HepG2 (cell line): ENCODE measurements around the gene MYO19. TPM values are rescaled to one million over a fixed set of nuclear protein-coding genes. Genes with fewer than 3 reads are reported as not detected.

ENCODE experiments used
- ATF5 ChIP-seq: sonication (generic); formaldehyde crosslinking; IDR thresholded peaks from 2 replicates; pipeline ENCODE4 v1.4.0; 2020; ENCODE audit warnings: mild to moderate bottlenecking, low read depth, missing genetic modification reagents
- GABPA ChIP-seq, 2 experiments: IDR thresholded peaks; 2 replicates each; pipeline ENCODE4 v1.6.1; 2011 to 2016; ENCODE audit warnings: low read depth in 2 of 2, low read length in 1 of 2, missing biosample characterization in 1 of 2, missing genetic modification characterization in 1 of 2
- HDAC6 ChIP-seq: fragments of 200-600 bp; sonication (generic); IDR thresholded peaks from 2 replicates; pipeline ENCODE4 v1.7.0; 2017; ENCODE audit warnings: mild to moderate bottlenecking, antibody characterized with exemption, low read length, low read depth
- HES4 ChIP-seq: sonication (generic); formaldehyde crosslinking; IDR thresholded peaks from 2 replicates; pipeline ENCODE4 v1.9.0; 2021; ENCODE audit warnings: mild to moderate bottlenecking, missing genetic modification reagents, borderline replicate concordance
- HOXA5 ChIP-seq: sonication (generic); formaldehyde crosslinking; IDR thresholded peaks from 2 replicates; pipeline ENCODE4 v1.4.0; 2020; ENCODE audit warnings: missing genetic modification reagents
- JUN ChIP-seq: sonication (generic); formaldehyde crosslinking; IDR thresholded peaks from 2 replicates; pipeline ENCODE4 v1.4.0; 2020; ENCODE audit warnings: mild to moderate bottlenecking, missing genetic modification reagents
- KDM4B ChIP-seq: sonication (generic); formaldehyde crosslinking; IDR thresholded peaks from 2 replicates; pipeline ENCODE4 v1.4.0; 2020; ENCODE audit warnings: missing genetic modification reagents
- KMT2A ChIP-seq: sonication (generic); formaldehyde crosslinking; IDR thresholded peaks from 2 replicates; pipeline ENCODE4 v1.4.0; 2020; ENCODE audit warnings: missing genetic modification reagents
- NFYB ChIP-seq: sonication (generic); formaldehyde crosslinking; IDR thresholded peaks from 2 replicates; pipeline ENCODE4 v1.4.0; 2020; ENCODE audit warnings: missing genetic modification reagents
- POLR2A ChIP-seq, 2 experiments: IDR thresholded peaks; 2 replicates each; pipeline ENCODE4 v1.6.1; 2011; ENCODE audit warnings: low read depth in 2 of 2, low read length in 2 of 2, mild to moderate bottlenecking in 1 of 2, moderate library complexity in 1 of 2; ENCODE audit not compliant: insufficient read depth in 1 of 2
- RELA ChIP-seq: sonication (generic); formaldehyde crosslinking; IDR thresholded peaks from 2 replicates; pipeline ENCODE4 v1.4.0; 2020; ENCODE audit warnings: missing genetic modification reagents
- ZNF251 ChIP-seq: sonication (generic); formaldehyde crosslinking; IDR thresholded peaks from 2 replicates; pipeline ENCODE4 v1.9.0; 2021; ENCODE audit warnings: mild to moderate bottlenecking, missing genetic modification reagents
- ZNF296 ChIP-seq: sonication (generic); formaldehyde crosslinking; conservative IDR thresholded peaks from 2 replicates; pipeline ENCODE4 v1.5.0; 2020; ENCODE audit warnings: mild to moderate bottlenecking, missing genetic modification reagents
- ZNF343 ChIP-seq: sonication (generic); formaldehyde crosslinking; IDR thresholded peaks from 2 replicates; pipeline ENCODE4 v1.4.0; 2020; ENCODE audit warnings: mild to moderate bottlenecking, missing genetic modification reagents
- ZNF430 ChIP-seq: sonication (generic); formaldehyde crosslinking; IDR thresholded peaks from 2 replicates; pipeline ENCODE4 v1.9.0; 2021; ENCODE audit warnings: mild to moderate bottlenecking, missing genetic modification reagents
- ZNF562 ChIP-seq: sonication (generic); formaldehyde crosslinking; IDR thresholded peaks from 2 replicates; pipeline ENCODE4 v1.8.0; 2022; ENCODE audit warnings: missing genetic modification reagents, borderline replicate concordance
- ZNF614 ChIP-seq: IDR thresholded peaks from 2 replicates; pipeline ENCODE4 v1.6.1; 2018; ENCODE audit warnings: missing biosample characterization, missing genetic modification reagents, inconsistent platforms, borderline replicate concordance
- ZNF616 ChIP-seq: sonication (generic); formaldehyde crosslinking; IDR thresholded peaks from 2 replicates; pipeline ENCODE4 v1.5.0; 2020; ENCODE audit warnings: low read depth, mild to moderate bottlenecking, missing genetic modification reagents
- ZNF703 ChIP-seq: sonication (generic); formaldehyde crosslinking; IDR thresholded peaks from 2 replicates; pipeline ENCODE4 v1.5.1; 2020; ENCODE audit warnings: missing genetic modification reagents, mild to moderate bottlenecking, moderate library complexity, borderline replicate concordance
- ZNF775 ChIP-seq: sonication (generic); formaldehyde crosslinking; IDR thresholded peaks from 2 replicates; pipeline ENCODE4 v1.4.0; 2020; ENCODE audit warnings: missing genetic modification reagents, mild to moderate bottlenecking, moderate library complexity, borderline replicate concordance
- polyA plus RNA-seq, 8 experiments: library from polyadenylated mRNA; depleted of rRNA in 3 of 8; stranded (reverse) in 7 of 8; unstranded in 1 of 8; fragments of >200 nt; fragmentation: Illumina TruSeq in 4 of 8; extraction: Trizol in 4 of 8; gene quantifications; 2 replicates each; pipeline versions ENCODE4 v1.2.1 to v1.2.3, GENCODE V29; 2011 to 2016; ENCODE audit warnings: low read depth in 4 of 8, missing spikeins in 1 of 8, mixed read lengths in 1 of 8; ENCODE audit not compliant: insufficient read depth in 1 of 8
- total RNA-seq, 5 experiments: library from RNA; depleted of rRNA; stranded (reverse); fragments of >200 nt; fragmentation: Illumina TruSeq; extraction: Trizol; gene quantifications; 2 replicates each; pipeline ENCODE4 v1.2.3, GENCODE V29; 2016; ENCODE audit warnings: low read depth in 1 of 5
- TF ChIP-seq, protein P1 (sequence below): sonication (generic); formaldehyde crosslinking; IDR thresholded peaks from 2 replicates; pipeline ENCODE4 v1.5.1; 2020; ENCODE audit warnings: missing genetic modification reagents, mild to moderate bottlenecking, borderline replicate concordance
- TF ChIP-seq, protein P2 (sequence below): sonication (generic); formaldehyde crosslinking; IDR thresholded peaks from 2 replicates; pipeline ENCODE4 v1.8.0; 2022; ENCODE audit warnings: mild to moderate bottlenecking, missing genetic modification reagents, moderate library complexity
- TF ChIP-seq, protein P3 (sequence below): sonication (generic); formaldehyde crosslinking; IDR thresholded peaks from 2 replicates; pipeline ENCODE4 v1.5.0; 2020; ENCODE audit warnings: mild to moderate bottlenecking, missing genetic modification reagents

Gene MYO19
- total and polyA plus RNA-seq, 2 of the 13 experiments (the other 11 are each of a cell fraction or from before 2014, with no cell fraction given): 75.7 to 82.3 TPM

DNA sequence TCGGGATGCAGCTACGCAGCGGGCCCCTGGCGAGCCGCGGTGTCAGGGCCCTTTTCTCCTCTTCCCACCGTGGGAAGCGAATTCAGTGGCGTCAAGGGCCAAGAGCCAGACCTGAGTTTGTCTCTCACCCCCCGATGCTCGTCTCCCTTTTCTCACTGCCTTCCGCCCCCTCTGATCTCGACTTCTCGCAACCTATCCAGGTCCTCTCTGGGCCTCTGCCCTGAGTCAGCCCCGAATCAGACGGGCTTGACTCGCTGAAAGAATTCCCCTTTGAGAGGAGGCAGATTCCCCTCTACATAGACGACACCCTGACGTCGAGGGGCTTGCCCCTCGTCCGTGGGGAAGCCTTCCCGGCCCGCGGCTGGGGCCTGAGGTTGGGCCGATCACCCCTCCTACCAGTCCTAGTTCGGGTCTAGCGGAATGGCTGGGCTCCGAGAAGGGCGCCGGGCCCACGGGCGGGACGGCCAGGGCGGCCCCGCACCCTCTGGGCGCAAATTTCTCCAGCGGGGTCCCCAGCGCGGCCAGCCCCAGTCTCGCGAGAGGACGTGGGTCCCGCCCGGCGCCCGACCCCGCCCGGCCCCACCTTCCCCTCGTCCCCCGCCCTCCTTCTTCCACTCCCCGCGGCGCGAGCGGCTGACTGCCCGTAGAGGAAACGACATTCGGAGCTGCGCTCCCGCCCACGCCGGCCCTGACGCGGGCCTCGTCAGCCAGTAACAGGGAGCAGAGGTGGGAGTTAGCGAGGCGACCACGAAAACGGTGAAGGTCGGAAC is 9.8 kb upstream of the MYO19 start, which contains the start of gene GGNBP2 (continued):
- TF ChIP-seq, protein P1, sequence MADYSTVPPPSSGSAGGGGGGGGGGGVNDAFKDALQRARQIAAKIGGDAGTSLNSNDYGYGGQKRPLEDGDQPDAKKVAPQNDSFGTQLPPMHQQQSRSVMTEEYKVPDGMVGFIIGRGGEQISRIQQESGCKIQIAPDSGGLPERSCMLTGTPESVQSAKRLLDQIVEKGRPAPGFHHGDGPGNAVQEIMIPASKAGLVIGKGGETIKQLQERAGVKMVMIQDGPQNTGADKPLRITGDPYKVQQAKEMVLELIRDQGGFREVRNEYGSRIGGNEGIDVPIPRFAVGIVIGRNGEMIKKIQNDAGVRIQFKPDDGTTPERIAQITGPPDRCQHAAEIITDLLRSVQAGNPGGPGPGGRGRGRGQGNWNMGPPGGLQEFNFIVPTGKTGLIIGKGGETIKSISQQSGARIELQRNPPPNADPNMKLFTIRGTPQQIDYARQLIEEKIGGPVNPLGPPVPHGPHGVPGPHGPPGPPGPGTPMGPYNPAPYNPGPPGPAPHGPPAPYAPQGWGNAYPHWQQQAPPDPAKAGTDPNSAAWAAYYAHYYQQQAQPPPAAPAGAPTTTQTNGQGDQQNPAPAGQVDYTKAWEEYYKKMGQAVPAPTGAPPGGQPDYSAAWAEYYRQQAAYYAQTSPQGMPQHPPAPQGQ (CRISPR knock-in tag): no peak
- TF ChIP-seq ZNF775 (CRISPR knock-in tag): no peak
- TF ChIP-seq ZNF343 (CRISPR knock-in tag): no peak; the same call in 1 of the 2 replicates
- no peak for TF ChIP-seq ZNF616 (CRISPR knock-in tag)
- TF ChIP-seq HDAC6: no peak
- TF ChIP-seq ZNF703: no peak
- TF ChIP-seq KMT2A: peak; percentile 58; the same call in 1 of the 2 replicates
- TF ChIP-seq, protein P2, sequence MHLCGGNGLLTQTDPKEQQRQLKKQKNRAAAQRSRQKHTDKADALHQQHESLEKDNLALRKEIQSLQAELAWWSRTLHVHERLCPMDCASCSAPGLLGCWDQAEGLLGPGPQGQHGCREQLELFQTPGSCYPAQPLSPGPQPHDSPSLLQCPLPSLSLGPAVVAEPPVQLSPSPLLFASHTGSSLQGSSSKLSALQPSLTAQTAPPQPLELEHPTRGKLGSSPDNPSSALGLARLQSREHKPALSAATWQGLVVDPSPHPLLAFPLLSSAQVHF (CRISPR knock-in tag): peak; percentile 30; the same call in 1 of the 2 replicates
- TF ChIP-seq KDM4B (CRISPR knock-in tag): peak; percentile 18; the same call in 1 of the 2 replicates
- 0 out of 2 replicates have a peak, but pooled peaks have one; percentile 31 for TF ChIP-seq ATF5 (CRISPR knock-in tag)
- peak; percentile 55; the same call in 1 of the 2 replicates for TF ChIP-seq ZNF614 (CRISPR knock-in tag)
- no peak for TF ChIP-seq ZNF296 (CRISPR knock-in tag)
- 0 out of 2 replicates have a peak, but pooled peaks have one; percentile 42 for TF ChIP-seq HES4 (CRISPR knock-in tag)
- no peak for TF ChIP-seq GABPA (IDR thresholded peaks at IDR 0.05; ENCODE audit: low read depth, low read length)
- TF ChIP-seq GABPA (CRISPR knock-in tag; IDR thresholded peaks at IDR 0.05; ENCODE audit: low read depth): peak; percentile 9; the same call in 1 of the 2 replicates
- no peak for TF ChIP-seq JUN (CRISPR knock-in tag)
- no peak for TF ChIP-seq RELA (CRISPR knock-in tag)
- TF ChIP-seq ZNF430 (CRISPR knock-in tag): peak; percentile 53; the same call in 1 of the 2 replicates
- no peak for TF ChIP-seq ZNF251
- TF ChIP-seq, protein P3, sequence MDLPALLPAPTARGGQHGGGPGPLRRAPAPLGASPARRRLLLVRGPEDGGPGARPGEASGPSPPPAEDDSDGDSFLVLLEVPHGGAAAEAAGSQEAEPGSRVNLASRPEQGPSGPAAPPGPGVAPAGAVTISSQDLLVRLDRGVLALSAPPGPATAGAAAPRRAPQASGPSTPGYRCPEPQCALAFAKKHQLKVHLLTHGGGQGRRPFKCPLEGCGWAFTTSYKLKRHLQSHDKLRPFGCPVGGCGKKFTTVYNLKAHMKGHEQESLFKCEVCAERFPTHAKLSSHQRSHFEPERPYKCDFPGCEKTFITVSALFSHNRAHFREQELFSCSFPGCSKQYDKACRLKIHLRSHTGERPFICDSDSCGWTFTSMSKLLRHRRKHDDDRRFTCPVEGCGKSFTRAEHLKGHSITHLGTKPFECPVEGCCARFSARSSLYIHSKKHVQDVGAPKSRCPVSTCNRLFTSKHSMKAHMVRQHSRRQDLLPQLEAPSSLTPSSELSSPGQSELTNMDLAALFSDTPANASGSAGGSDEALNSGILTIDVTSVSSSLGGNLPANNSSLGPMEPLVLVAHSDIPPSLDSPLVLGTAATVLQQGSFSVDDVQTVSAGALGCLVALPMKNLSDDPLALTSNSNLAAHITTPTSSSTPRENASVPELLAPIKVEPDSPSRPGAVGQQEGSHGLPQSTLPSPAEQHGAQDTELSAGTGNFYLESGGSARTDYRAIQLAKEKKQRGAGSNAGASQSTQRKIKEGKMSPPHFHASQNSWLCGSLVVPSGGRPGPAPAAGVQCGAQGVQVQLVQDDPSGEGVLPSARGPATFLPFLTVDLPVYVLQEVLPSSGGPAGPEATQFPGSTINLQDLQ: no peak
- no peak for TF ChIP-seq NFYB (CRISPR knock-in tag)
- TF ChIP-seq HOXA5 (CRISPR knock-in tag): 0 out of 2 replicates have a peak, but pooled peaks have one; percentile 32
- peak; percentile 79 to 94 for TF ChIP-seq POLR2A (IDR thresholded peaks at IDR 0.05; ENCODE audit: insufficient read depth in 1 of 2, low read depth in 2 of 2, low read length in 2 of 2)
- no peak for TF ChIP-seq ZNF562 (CRISPR knock-in tag)
